ENCODE results near the gene RGS1. TPM values are rescaled to one million over a fixed set of nuclear protein-coding genes. Genes with fewer than 3 reads are reported as not detected.
A peak's percentile ranks its signal among the peaks of the same experiment; 100 is the strongest.

The RGS1 gene
- total RNA-seq, 1 experiment from 2014 or later, result not detected

- no peak for DNase-seq (ENCODE audit: low spot score)
Observed at GRCh38 chr1:192553741-192554140, 21.8 kb upstream of the RGS1 start.

DNA sequence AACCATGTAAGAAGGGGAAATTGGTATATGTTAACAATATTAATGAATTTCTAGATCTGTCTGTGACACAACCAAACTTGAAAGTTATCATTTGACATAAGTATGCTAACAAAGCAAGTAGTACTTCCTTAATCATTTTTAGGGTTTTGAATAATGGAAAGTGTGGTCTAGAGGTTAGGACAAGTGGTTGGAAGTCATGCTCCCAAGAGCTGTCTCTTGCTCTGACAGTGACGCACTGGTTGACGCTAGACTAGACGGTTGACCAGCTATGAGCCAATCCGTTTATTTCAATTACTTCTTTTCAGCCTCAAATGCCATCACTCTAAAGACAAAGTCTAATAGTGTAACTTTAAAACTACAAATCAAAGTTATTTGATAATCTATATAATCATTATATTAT, 20.7 kb upstream of the RGS1 start:
- DNase-seq (ENCODE audit: low spot score), result no peak

DNA sequence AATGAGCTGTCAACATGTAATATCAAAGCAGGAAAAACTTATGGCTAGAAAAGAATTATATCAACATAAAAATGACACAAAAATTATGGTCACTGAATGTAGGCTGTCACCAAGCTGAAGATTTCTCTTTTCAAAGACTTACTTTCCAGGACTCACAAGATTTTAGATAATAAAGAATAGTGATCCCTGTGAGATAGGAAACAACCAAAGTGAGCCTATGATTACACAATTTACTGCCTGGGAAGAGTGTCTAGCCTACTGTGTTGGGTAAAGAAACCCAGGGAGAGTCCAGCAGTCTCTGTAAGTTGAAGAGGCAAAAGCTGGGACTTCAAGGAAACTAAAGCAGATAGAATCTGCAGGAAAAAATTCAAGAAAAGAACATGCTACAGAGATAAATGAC, 20.2 kb upstream of the RGS1 start:
- DNase-seq (ENCODE audit: low spot score), result no peak

GRCh38 chr1:192557841-192558595, 17.6 kb upstream of the RGS1 start:
- DNase-seq (ENCODE audit: low spot score), result no peak

DNA sequence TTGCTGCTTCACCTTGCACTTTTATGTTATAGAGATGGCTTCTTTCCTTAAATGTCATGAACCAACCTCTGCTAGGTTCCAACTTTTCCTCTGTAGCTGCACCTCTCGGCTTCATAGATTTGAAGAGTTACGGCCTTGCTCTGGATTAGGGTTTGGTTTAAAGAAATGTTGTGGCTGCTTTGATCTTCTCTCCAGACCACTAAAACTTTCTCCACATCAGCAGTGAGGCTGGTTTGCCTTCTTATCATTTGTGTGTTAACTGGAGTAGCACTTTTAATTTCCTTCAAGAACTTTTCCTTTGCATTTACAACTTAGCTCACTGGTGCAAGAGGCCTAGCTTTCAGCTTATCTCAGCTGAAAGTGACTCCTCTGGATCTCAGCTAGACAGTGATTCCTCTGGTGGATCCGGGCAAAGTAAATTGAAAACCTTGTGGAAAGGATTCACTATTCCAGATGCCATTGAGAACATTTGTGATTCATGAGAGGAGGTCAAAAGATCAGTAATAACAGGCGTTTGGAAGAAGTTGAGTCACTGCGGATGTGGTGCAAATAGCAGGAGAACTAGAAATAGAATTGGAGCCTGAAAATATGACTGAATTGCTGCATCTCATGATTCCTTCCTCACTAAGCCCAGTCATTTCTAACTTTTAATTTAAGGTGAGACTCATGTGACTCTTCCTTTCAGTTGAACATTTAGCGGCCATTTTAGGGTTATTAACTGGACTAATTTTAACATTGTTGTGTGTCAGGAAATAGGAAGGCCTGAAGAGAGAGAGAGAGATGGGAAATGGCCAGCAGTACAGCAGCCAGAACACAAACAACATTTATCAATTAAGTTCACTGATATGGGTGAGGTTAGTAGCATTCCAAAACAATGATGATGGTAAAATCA, 16.2 kb upstream of the RGS1 start:
- peak; percentile 98 for DNase-seq (ENCODE audit: low spot score)

GRCh38 chr1:192561301-192561700, 14.3 kb upstream of the RGS1 start:
- DNase-seq (ENCODE audit: low spot score), result no peak

DNA sequence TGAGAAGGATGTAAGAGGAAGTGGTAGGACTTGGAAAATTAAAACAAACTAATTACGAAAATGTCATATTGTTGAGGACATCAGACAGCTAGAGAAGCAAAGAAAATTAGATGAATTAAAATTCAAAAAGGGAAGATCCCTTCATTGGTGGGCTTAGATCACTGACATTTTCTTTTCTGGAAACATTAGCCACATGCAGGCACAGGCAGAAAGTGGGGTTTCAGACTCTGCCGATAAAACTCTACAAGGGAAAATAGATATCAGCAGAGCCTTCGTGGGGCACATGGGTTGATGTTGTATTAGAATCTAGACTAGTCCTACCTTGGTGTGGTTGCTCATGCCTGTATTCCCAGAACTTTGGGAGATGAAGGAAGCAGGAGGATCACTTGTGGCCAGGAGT, 12.4 kb upstream of the RGS1 start:
- DNase-seq (ENCODE audit: low spot score), result no peak

- no peak for DNase-seq (ENCODE audit: low spot score)
Observed at GRCh38 chr1:192564099-192564498, 11.5 kb upstream of the RGS1 start.

- no peak for DNase-seq (ENCODE audit: low spot score)
Observed at GRCh38 chr1:192565946-192566345, 9.6 kb upstream of the RGS1 start.

DNA sequence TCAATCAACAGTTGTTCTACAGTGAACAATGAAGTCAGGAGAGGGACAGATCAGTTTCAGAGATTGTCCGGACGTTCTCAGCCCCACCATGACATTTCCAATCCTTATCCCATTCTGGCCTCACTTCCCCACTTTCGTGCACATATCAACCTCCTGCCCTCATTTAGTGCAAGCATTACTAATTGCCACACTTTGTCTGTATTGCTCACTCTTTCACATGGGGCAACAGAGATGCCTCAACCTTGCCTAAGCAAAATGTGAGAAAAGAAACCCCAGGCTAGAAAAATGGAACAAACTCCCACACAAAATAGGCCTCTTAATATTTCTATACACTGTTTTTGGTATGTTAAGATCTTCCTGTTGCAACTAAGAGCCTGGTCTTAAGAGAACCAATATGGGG, 8.9 kb upstream of the RGS1 start:
- no peak for DNase-seq (ENCODE audit: low spot score)

DNA sequence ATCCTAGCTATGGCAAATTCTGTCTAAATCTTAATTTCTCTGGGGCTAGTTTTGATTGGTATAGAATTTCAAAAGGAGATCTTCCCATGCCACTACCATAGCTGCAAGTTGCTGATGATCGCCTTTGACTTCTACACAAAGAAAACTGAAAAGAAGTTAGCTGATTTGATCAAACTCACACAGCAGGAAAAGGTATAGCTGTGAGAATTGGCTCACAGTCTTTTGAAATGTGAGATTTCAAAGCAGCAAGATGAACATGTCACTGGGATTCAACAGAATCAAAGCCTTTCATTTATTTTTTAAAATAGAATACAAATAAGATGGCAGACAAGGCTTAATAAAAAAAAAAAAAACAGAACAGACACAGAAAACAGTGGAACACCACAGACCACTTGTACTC, 7.5 kb upstream of the RGS1 start:
- DNase-seq (ENCODE audit: low spot score), result no peak

DNA sequence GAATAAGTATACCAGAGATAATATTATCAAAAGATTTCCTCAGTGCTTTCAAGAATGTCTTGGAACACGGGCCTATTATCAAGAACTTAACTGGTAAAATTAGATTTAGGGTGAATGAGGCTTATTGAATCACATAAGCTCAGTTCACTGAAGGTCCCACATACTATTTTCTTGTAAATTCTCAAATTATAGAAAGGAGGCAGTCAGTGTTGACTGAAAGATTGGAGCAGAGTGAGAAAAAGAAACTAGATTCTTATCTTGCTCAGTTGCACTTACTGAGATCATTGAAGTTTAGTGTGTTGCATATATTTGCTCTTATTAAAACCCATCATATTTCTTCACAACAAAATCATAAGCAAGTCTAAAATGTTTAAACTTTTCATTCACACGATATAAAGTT, 3.9 kb upstream of the RGS1 start:
- DNase-seq (ENCODE audit: low spot score), result no peak

DNA sequence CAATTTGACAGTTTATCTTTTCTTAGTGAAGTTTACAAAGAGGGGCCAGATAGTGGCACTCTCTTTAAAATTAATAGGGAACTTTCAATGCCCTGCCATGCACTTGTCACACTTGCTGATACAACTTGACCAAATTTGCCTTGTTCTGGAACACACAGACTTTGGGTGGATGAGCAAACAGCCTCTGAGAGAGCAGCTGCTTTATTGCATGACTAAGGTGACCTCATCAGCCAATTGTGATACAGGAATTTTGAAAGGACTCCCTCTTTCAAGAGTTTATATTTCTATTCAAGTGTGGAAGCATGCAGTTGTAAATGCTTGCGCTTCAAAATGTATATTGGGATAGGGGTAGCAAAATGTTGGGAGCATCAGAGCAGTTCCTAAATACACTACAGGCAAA, 2.1 kb upstream of the RGS1 start:
- peak; percentile 41 for DNase-seq (ENCODE audit: low spot score)

DNA sequence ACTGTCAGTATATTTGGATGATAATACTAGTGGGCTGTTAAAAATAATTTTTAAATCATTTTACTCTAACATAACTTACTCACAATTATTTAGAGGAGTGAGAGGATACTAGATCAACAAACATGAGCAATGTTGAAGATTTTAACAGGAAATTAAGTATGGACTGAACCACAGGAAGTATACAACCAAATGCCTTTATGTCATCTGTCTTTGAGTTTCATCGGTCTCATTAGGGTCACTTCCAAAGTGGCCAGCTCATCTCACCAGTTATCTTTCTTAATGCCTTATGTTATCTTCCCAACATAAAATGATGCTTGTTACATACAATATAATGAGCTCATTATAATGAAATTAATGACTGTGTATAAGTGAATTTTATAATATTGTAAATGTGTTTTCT, 1.5 kb upstream of the RGS1 start:
- DNase-seq (ENCODE audit: low spot score), result no peak

DNA sequence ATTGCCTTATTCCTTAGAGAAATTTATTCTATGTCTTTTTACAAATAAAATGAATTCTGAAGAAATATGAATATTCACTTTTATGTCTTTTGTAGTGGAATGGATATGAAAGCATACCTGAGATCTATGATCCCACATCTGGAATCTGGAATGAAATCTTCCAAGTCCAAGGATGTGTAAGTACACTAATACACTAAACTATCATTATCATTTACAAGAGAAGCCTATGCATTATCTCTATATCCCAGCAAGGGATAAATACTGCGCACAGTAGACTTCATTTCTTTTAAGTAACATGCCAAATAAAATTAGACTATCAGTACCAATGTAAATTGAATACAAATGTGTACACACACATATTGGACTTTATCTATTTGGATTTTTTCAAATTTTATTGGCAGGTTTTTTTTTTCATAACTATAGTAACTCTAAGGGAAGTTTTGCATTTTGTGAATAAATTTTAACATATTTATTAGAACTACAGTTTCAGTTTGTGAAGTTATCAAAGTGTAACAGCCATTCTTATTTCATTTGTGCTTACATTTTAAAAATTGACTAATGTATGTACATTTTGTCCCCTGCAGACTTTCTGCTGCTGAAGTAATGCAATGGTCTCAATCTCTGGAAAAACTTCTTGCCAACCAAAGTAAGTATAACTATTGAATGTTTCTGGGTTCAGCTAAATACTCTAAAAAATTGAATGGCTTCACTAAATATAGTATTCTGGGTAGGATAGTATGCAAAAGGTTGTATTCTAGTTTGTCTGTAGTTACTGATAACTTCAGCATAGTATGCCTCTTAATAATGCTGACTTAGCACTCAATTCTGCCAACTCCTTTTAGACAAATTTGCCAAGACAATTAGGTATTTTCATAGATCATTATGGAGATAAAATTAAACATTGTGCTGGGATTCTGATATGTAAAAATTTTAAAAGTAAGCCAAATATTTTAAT, 894 bp downstream of the RGS1 start:
- no peak for DNase-seq (ENCODE audit: low spot score)

GRCh38 chr1:192577145-192578140, 1.9 kb downstream of the RGS1 start:
- no peak for DNase-seq (ENCODE audit: low spot score)

GRCh38 chr1:192578144-192578909, 2.8 kb downstream of the RGS1 start:
- no peak for DNase-seq (ENCODE audit: low spot score)

GRCh38 chr1:192579010-192579738, 3.6 kb downstream of the RGS1 start:
- no peak for DNase-seq (ENCODE audit: low spot score)

DNA sequence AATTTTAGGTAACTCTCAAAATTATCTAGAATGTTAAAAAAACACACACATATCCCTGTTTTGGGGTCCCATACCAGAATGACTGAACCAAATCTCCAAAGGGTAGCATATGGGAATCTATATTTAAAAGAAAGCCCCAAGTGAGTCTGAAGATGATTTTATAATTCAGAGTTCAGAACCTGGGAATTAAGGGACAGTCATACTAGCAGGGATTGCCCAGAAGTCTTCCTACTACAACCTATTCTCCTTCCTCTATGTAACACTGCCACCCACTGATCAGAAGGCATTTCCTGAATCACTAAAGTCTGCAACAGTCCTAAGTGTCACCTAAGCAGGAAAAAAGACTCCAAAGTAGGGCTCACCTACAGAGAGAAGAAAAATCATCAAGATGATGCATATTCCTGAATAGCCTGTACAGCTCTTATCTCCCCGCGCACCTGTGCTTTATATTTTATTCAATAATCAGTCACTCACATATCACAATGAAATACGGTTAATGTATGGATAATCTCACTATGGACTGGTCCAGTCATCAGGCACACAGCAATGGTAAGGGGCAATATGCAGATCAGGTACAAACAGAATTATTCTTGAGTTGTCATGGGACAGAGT, 4.9 kb downstream of the RGS1 start:
- DNase-seq (ENCODE audit: low spot score), result peak; percentile 75
